A673 (cell line): ENCODE measurements around the gene ZNF500. TPM values are rescaled to one million over a fixed set of nuclear protein-coding genes. Genes with fewer than 3 reads are reported as not detected.

ENCODE experiments used
- BruUV-seq: library from RNA; stranded (reverse); fragments of 400-500 nt; replicated peaks from 2 replicates; lab custom pipeline; 2021; lab: Mats Ljungman, UMichigan
- CTCF ChIA-PET: fragments of 300-600 bp; sonication (Branson Sonifier 250); formaldehyde crosslinking; loops from one replicate; lab custom pipeline; 2022; ENCODE audit warnings: antibody characterized with exemption; lab: Charles Lee
- POLR2A ChIA-PET: fragments of 300-600 bp; sonication (Branson Sonifier 250); formaldehyde crosslinking; loops from one replicate; lab custom pipeline; 2022; ENCODE audit warnings: antibody characterized with exemption; ENCODE audit not compliant: low non-redundant PET; lab: Charles Lee
- DNase-seq: peaks from one replicate; pipeline ENCODE4 v3.0.0-alpha.2; 2015; ENCODE audit warnings: low spot score
- H3K27ac ChIP-seq: fragments of 200-600 bp; sonication (generic); 2 replicates; pipeline ENCODE4 v1.5.1; 2016; ENCODE audit warnings: mixed run types, low read depth, mild to moderate bottlenecking, mixed read lengths, antibody characterized with exemption, low read length; ENCODE audit not compliant: poor library complexity, severe bottlenecking
- H3K27me3 ChIP-seq: fragments of 200-600 bp; sonication (generic); replicated peaks from 2 replicates; pipeline ENCODE4 v1.6.1; 2017; ENCODE audit warnings: mixed run types, low read depth, mild to moderate bottlenecking, mixed read lengths, antibody characterized with exemption, low read length; ENCODE audit not compliant: insufficient read depth, poor library complexity
- H3K36me3 ChIP-seq: fragments of 200-600 bp; sonication (generic); 2 replicates; pipeline ENCODE4 v1.6.1; 2016; ENCODE audit warnings: mixed run types, mild to moderate bottlenecking, mixed read lengths, antibody characterized with exemption, low read length; ENCODE audit not compliant: insufficient read depth, poor library complexity, severe bottlenecking
- H3K4me1 ChIP-seq: fragments of 200-600 bp; sonication (generic); 2 replicates; pipeline ENCODE4 v1.6.1; 2017; ENCODE audit warnings: mixed run types, mild to moderate bottlenecking, mixed read lengths, antibody characterized with exemption, low read length; ENCODE audit not compliant: insufficient read depth, poor library complexity, severe bottlenecking
- H3K4me3 ChIP-seq: fragments of 200-600 bp; sonication (generic); 2 replicates; pipeline ENCODE4 v1.5.1; 2016; ENCODE audit warnings: low read depth, mixed run types, mild to moderate bottlenecking, mixed read lengths, low read length; ENCODE audit not compliant: poor library complexity, severe bottlenecking
- H3K9me3 ChIP-seq: fragments of 200-600 bp; sonication (generic); 2 replicates; pipeline ENCODE4 v1.6.1; 2016; ENCODE audit warnings: mixed run types, low read depth, mild to moderate bottlenecking, mixed read lengths, antibody characterized with exemption, low read length; ENCODE audit not compliant: poor library complexity, severe bottlenecking
- EZH2 ChIP-seq: fragments of 200-600 bp; sonication (generic); IDR thresholded peaks from 2 replicates; pipeline ENCODE4 v1.6.1; 2017; ENCODE audit warnings: borderline replicate concordance, low read depth, mild to moderate bottlenecking, mixed read lengths, antibody characterized with exemption, low read length; ENCODE audit not compliant: poor library complexity, severe bottlenecking
- intact Hi-C: fragments of 100-400 bp; cut with micrococcal nuclease; formaldehyde crosslinking; loops from one replicate; pipeline ENCODE4 v1.10.0; 2022; ENCODE audit not compliant: unreplicated experiment
- total RNA-seq: library from RNA; stranded (reverse); gene quantifications from 2 replicates; pipeline ENCODE4 v1.2.3, GENCODE V29; 2021
- TF ChIP-seq, protein P1 (sequence below): fragments of 300-800, 200-600 bp; sonication (generic); conservative IDR thresholded peaks from 2 replicates; pipeline ENCODE4 v1.5.1; 2017; ENCODE audit warnings: low read depth, mild to moderate bottlenecking, antibody characterized with exemption, low read length, moderate library complexity, mixed read lengths

ZNF500 gene
- total RNA-seq, 1 experiment from 2014 or later, result 16.8 TPM

DNA sequence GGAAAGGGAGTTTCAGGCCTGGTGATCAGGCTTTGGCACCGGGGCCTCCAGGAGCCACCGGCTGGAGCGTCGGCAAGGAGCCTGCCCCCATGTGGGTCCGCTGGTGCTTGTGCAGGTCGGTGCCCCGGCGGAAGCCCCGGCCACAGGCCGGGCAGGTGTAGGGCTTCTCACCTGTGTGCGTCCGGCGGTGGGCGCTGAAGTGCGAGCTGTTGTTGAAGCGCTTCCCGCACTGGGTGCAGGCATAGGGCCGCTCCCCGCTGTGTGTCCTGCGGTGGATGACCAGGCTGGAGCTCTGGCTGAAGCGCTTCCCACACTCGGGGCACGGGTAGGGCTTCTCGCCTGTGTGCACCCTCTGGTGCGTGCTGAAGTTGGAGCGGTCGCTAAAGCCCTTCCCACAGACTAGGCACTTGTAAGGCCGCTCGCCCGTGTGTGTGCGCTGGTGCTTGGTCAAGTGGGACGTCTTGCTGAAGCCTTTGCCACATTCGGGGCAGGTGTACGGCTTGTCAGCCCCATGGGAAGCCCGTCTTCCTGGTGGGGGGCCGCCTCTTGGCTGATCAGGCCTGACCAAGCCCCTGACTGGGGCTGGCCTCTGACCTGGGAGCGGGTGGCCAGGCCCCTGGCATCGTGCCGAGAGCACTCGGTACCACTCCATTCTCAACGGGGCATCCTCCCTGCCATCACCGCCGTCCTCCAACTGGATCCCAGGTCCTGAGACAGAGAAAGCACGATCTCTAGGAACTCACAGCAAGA, 14.4 kb downstream of the ZNF500 start:
- no peaks in the 10 kb centered on the region for H3K27me3 ChIP-seq
- no TSS peak for BruUV-seq
- H3K36me3 ChIP-seq, result peaks cover 42% of the 10 kb centered on the region
- ChIA-PET POLR2A (interaction anchor here (0.5 kb wide), 1 partner anchor 82 kb away, joined by 9 read pairs; no protein-coding TSS in a partner anchor), CTCF (no interaction called here)
- intact Hi-C loops, result no loop called here
- DNase-seq, result no peak
- no peak overlapping the region for H3K27ac ChIP-seq
- no peak for TF ChIP-seq EZH2
- TF ChIP-seq, protein P1, sequence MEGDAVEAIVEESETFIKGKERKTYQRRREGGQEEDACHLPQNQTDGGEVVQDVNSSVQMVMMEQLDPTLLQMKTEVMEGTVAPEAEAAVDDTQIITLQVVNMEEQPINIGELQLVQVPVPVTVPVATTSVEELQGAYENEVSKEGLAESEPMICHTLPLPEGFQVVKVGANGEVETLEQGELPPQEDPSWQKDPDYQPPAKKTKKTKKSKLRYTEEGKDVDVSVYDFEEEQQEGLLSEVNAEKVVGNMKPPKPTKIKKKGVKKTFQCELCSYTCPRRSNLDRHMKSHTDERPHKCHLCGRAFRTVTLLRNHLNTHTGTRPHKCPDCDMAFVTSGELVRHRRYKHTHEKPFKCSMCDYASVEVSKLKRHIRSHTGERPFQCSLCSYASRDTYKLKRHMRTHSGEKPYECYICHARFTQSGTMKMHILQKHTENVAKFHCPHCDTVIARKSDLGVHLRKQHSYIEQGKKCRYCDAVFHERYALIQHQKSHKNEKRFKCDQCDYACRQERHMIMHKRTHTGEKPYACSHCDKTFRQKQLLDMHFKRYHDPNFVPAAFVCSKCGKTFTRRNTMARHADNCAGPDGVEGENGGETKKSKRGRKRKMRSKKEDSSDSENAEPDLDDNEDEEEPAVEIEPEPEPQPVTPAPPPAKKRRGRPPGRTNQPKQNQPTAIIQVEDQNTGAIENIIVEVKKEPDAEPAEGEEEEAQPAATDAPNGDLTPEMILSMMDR, result no peak
- H3K9me3 ChIP-seq, result no peaks in the 10 kb centered on the region
- no peaks in the 10 kb centered on the region for H3K4me1 ChIP-seq
- H3K4me3 ChIP-seq, result no peak overlapping the region

DNA sequence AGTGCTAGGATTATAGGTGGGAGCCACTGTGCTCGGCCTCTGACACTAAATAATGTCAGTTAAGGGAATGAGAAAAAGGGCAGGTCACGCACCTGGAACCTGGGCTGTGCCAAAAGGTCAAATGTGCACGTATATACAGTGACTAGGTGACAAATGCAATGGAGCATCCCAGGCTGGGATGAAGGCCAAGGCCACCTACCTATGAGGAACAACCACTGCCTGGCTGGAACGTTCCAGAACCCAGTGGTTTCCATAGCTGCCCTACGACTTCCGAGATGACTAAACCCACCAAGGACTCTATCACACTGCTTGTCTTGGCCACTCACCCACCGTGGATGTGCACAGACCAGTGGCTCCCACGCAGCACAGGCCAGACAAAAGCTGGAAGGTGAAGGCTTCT, 16.1 kb downstream of the ZNF500 start:
- H3K9me3 ChIP-seq, result no peaks in the 10 kb centered on the region
- H3K36me3 ChIP-seq, result peaks cover 41% of the 10 kb centered on the region
- CTCF ChIA-PET, result no interaction called here
- intact Hi-C loops, result no loop called here
- BruUV-seq, result no TSS peak
- H3K27ac ChIP-seq, result no peak overlapping the region
- POLR2A ChIA-PET, result interaction anchor here (0.5 kb wide), 1 partner anchor 109 kb away, joined by 6 read pairs; no protein-coding TSS in a partner anchor
- DNase-seq, result no peak
- no peak overlapping the region for H3K4me3 ChIP-seq
- H3K4me1 ChIP-seq, result no peaks in the 10 kb centered on the region
- no peaks in the 10 kb centered on the region for H3K27me3 ChIP-seq
- TF ChIP-seq EZH2, result no peak
- TF ChIP-seq, protein P1, result no peak

DNA sequence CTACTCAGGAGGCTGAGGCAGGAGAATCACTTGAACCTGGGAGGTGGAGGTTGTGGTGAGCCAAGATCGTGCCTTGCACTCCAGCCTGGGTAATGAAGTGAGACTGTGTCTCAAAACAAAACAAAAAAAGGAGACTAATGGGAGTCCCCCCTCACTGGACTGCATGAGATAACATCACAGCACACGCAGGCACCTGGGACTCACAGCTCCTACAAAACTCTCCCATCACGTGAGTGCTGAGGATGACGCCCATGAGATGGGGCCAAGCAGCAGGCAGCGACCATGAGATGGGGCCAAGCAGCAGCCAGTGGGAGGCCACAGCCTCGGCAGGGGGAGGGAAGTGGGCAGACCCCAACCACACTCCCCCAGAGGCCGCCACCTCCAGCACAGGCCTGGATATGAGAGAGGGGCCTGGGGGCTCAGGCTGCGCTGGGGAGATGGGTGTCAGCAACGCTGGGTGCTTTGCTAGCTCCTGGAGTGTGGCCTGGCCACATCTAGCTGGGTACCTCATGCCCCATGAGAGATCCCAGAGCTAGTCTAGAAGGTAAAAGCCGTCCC, 17.2 kb downstream of the ZNF500 start:
- Histone ChIP-seq H3K36me3 (peaks cover 29% of the 10 kb centered on the region), H3K4me1 (no peaks in the 10 kb centered on the region), H3K27ac (no peak overlapping the region), H3K4me3 (no peak overlapping the region), H3K9me3 (no peaks in the 10 kb centered on the region), H3K27me3 (no peaks in the 10 kb centered on the region)
- POLR2A ChIA-PET, result no interaction called here
- DNase-seq, result no peak
- intact Hi-C loops, result no loop called here
- BruUV-seq, result no TSS peak
- TF ChIP-seq, protein P1, result no peak
- no peak for TF ChIP-seq EZH2
- CTCF ChIA-PET, result interaction anchor here (0.7 kb wide), 1 partner anchor 15 kb away, joined by 4 read pairs; no protein-coding TSS in a partner anchor
